Measurements from ENCODE around the gene OR4M1.
"Not testable (repeated sequence)": the region's sequence is repeated elsewhere in the genome, so short reads cannot be mapped to it uniquely, and the experiment has no call there.

OR4M1 gene, protein sequence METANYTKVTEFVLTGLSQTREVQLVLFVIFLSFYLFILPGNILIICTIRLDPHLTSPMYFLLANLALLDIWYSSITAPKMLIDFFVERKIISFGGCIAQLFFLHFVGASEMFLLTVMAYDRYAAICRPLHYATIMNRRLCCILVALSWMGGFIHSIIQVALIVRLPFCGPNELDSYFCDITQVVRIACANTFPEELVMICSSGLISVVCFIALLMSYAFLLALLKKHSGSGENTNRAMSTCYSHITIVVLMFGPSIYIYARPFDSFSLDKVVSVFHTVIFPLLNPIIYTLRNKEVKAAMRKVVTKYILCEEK

GRCh38 chr14:19773204-19773603, at the start of gene OR4M1:
Gene OR4M1 (plus strand): TSS chr14:19773504. CDS start chr14:19780323, 6,819 bp downstream.
- DNase-seq (ENCODE audit: low read depth) = not testable (repeated sequence)

- no peak for DNase-seq (ENCODE audit: low read depth)
Measured at GRCh38 chr14:19729359-19729758, 43.9 kb upstream of the OR4M1 start.

- DNase-seq (ENCODE audit: low read depth) = no peak
Measured at GRCh38 chr14:19729763-19730162, 43.5 kb upstream of the OR4M1 start.

DNA sequence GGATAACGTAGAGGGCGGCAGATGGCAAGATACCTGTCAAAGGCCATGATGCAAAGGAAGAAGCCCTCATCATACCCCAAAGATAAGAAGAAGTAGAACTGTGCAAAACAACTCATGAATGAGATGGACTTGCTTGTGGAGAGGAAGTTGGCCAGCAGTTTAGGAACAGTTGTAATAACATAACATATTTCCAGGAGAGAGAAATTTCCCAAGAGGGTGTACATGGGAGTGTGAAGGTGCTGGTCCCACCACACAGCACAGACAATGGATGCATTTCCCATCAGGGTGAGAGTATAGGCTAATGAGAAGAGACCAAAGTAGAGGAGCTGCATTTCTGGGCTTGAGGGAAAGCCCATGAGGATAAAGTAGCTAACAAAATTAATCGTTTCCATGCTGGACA, 39.4 kb upstream of the OR4M1 start:
- not testable (repeated sequence) for DNase-seq (ENCODE audit: low read depth)

DNA sequence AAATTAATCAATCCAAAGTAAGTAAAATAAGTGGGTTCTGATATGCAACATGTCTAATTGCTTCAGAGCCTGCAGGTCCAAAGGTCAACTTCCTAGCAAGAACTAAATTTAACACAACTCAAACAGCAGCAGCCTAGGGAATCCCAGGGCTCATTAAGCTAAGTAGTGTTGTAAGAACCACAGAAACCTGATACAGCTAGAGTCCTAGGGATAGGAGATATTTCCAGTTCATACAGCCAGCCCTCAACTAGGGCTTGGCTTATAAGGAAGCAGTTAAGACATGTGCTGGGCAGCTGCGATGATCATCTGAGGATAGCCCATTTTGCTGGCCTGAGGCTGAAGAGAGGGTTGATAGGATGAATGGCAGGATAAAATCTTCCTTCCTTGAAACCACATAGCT, 30.0 kb upstream of the OR4M1 start, which contains the start of gene OR4Q3:
TSS of gene OR4Q3 (plus strand) at position 316 of the 400 bp plus-strand sequence.
- no peak for DNase-seq (ENCODE audit: low read depth)

DNA sequence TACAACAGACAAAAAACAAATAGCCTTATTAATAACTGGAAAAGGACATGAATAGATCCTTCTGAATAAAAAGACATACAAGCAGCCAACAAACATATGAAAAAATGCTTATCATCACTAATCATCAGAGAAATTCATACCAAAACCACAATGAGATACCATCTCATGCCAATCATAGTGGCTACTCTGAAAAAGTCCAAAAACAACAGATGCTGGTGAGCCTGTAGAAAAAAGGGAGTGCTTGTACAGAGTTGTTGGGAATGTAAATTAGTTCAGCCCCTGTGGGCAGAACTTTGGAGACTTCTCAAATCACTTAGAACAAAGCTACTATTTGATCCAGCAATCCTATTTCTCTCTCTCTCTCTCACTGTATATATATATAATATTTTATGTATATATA, 21.0 kb upstream of the OR4M1 start:
- not testable (repeated sequence) for DNase-seq (ENCODE audit: low read depth)

- no peak for DNase-seq (ENCODE audit: low read depth)
Measured at GRCh38 chr14:19754172-19754571, 19.1 kb upstream of the OR4M1 start.

DNA sequence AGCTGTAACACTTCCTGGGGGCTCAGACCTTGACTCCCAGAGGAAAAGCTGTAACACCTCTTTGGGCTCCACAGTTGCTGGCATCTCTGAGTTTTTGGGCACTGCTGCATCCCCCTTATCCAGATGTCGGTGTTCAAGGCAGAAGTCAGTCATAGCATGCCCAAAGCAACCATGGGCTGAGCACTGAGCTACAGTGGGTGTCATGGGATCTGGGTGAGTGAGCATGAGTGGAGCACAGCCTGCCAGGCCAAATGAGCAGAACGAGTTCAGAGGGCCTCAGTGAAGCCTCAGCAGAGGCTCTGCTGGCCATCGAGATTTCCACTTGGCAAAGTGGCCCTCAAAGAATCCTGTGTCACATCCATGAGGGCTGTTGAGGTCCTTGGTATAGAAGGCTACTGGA, 1.8 kb upstream of the OR4M1 start:
- DNase-seq (ENCODE audit: low read depth) = not testable (repeated sequence)

DNA sequence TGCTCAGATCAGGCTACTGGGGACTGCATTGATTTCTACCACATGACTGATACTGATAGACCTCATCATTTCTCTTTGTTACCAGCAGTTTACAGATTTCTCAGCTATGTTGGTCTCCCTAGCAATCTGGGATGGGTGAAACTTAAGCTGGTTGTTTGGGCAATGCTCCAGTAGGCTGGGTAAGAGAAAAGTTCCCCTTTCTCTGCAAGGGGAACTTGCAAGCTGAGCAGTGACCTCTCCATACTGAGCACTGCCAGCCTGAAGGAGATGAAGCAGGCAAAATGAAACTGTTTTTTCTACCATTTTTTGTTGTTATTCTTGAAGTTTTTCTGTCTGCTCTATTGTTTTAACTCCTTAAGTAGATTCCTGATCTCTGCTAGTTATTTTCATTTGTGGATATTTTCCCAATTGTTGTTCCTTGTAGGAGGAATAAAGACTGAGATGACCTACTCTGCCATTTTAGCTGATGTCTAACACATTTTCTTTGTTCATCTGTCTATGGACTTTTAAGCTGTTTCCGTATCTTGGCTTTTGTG, 1.3 kb upstream of the OR4M1 start:
- no peak for DNase-seq (ENCODE audit: low read depth)

DNA sequence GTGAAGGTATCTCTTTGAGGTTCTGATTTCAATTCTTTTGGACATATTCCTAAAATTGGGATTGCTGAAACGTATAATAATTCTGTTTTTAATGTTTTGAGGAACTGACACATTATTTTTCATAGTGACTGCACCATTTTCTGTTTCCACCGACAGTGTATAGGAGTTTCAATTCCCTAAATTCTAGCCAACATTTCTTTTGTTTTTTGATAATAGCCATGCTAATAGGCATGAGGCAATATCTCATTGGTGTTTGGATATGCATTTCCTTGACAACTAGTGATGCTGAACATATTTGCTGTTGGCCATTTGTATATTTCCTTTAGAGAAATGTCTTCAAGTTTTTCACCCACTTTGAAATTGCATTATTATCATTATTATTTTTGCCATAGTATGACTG, 850 bp upstream of the OR4M1 start:
- not testable (repeated sequence) for DNase-seq (ENCODE audit: low read depth)

GRCh38 chr14:19775587-19775986, 2.3 kb downstream of the OR4M1 start:
- DNase-seq (ENCODE audit: low read depth) = no peak

DNA sequence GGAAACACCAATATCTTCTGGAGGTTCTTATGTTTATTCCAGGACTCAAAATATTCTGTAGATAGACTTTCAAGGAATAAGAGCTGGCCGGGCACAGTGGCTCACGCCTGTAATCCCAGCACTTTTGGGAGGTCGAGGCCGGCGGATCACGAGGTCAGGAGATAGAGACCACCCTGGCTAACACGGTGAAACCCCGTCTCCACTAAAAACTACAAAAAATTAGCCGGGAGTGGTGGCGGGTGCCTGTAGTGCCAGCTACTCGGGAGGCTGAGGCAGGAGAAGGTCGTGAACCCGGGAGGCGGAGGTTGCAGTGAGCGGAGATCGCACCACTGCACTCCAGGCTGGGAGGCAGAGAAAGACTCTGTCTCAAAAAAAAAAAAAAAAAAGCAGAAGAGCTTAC, 12.5 kb downstream of the OR4M1 start:
- DNase-seq (ENCODE audit: low read depth) = not testable (repeated sequence)

DNA sequence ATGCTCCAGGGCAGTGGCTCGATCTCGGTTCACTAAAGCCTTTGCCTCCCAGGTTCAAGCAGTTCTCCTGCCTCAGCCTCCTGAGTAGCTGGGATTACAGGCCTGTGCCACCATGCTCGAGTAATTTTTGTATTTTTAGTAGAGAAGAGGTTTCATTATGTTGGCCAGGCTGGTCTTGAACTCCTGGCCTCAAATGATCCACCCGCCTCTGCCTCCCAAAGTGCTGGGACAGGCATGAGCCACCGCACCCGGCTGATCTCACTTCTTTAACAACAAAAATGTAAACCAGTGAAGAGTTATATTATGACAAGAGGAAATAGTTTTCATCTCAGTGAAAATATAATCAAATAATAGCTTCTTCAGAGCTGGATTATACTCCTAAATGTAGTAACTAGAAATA, 14.0 kb downstream of the OR4M1 start:
- DNase-seq (ENCODE audit: low read depth) = not testable (repeated sequence)

DNA sequence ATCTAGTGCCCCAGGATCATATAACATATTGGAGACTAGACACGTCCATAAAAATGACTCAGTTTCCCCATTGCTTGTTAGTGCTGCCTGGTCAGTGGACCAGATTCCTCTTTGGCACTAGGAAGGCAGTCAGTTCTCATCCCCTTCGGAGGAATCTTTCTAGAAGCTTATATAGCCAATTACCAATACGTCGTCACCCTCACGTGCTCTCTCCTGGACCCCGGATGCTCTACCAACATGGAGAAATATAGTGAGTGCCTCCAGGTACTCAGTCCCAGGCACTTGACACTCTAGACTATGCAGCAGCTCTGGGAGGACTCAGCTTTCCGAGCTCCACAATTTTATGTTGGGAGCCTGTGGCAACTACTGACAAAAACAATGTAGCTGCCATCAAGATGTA, 14.8 kb downstream of the OR4M1 start:
- DNase-seq (ENCODE audit: low read depth) = not testable (repeated sequence)

- DNase-seq (ENCODE audit: low read depth) = not testable (repeated sequence)
Measured at GRCh38 chr14:19796520-19797108, 23.3 kb downstream of the OR4M1 start.

- no peak for DNase-seq (ENCODE audit: low read depth)
Measured at GRCh38 chr14:19799880-19800279, 26.6 kb downstream of the OR4M1 start.

DNA sequence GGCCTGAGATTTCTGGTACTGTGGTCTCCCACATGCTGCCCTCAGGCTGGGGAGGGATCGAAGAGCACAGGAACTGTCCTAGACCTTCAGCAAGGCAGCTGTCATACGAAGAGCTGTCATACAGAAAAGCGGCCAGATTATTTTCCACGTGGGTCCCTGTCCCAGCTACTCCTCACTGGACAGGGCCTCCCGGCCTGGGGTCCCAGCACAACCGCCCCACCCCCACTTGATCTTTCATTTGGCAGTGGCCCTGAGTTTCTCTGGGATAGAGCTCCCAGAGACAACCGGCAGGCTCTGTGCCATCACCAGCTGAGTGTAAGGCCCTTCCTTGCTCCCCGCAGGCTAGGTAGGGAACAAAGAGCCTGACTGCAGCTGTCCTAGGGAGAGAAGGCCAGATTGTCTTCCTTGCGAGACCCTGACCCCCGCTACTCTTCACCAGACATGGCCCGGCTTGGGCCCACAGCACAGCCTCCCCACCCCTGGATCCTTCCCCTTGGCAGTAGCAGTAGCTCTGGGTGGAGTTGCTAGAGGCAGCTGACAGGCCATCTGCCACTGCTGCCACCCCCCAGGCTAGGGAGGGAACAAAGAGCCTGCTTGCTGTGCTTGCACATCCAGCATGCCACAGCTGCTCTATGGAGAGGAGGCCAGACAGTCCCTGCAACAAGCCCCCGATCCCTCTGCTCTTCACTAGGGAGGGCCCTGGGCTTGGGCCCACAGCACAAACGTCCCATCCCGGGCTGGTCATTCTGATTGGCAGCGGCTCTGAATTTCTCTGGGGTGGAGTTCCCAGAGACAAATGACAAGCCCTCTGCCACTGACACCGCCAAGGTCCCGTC, 27.2 kb downstream of the OR4M1 start:
- no peak for DNase-seq (ENCODE audit: low read depth)

- no peak for DNase-seq (ENCODE audit: low read depth)
Measured at GRCh38 chr14:19801118-19801464, 27.8 kb downstream of the OR4M1 start.

GRCh38 chr14:19803470-19803869, 30.2 kb downstream of the OR4M1 start, which contains the start of gene OR4N2:
Gene OR4N2 (plus strand): TSS chr14:19803770. CDS start chr14:19827449, 23,679 bp downstream.
- not testable (repeated sequence) for DNase-seq (ENCODE audit: low read depth)

DNA sequence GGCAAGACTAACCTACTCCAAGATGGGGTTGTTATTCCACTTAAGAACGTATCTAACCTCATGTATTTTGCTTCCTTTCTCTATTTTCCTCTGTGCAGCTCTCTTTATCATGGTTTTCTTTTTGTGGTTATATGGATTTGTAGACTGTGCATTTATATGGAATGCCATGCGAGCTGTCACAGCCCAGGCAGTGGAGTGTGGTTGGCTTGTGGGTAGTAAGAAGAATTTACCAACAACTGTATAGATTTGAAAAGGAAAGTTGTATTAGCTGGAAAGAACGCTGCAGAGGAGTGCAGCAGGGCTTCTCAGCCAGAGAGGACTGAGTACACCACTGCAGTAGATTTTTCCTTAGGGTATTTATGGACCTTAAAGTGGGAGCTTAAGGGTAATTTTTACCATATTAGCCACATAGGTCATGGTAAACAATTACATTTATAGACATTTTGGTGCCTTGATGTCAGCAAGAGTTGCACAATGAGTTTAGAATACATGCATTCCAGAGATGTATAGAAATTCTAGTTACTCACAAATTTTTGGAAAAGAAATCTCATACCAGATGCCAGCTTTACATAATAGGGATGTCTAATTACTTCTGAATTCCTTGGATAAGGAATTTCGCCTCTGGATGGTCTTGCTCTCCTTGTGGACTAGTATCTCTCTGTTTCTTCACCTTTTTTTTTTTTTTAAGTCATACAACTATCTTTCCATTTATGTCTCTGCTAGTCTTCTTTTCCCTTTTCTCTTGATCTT, 40.0 kb downstream of the OR4M1 start:
- not testable (repeated sequence) for DNase-seq (ENCODE audit: low read depth)

DNA sequence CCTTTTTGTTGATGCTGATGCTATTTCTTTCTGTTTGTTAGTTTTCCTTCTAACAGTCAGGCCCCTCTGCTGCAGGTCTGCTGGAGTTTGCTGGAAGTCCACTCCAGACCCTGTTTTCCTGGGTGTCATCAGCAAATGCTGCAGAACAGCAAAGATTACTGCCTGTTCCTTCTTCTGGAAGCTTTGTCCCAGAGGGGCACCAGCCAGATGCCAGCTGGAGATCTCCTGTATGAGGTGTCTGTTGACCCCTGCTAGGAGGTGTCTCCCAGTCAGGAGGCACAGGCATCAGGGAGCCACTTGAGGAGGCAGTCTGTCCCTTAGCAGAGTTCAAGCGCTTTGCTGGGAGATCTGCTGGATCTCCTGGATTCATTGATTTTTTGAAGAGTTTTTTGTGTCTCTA, 46.6 kb downstream of the OR4M1 start:
- DNase-seq (ENCODE audit: low read depth) = not testable (repeated sequence)

- DNase-seq (ENCODE audit: low read depth) = not testable (repeated sequence)
Measured at GRCh38 chr14:19821016-19821415, 47.7 kb downstream of the OR4M1 start.
